H1 (cell line): Measurements from ENCODE around the gene RTTN. TPM values are rescaled to one million over a fixed set of nuclear protein-coding genes. Genes with fewer than 3 reads are reported as not detected.

Experiments
- CTCF ChIA-PET: fragments of 300-600 bp; sonication (Branson Sonifier 250); formaldehyde crosslinking; loops from one replicate; lab custom pipeline; 2021; ENCODE audit not compliant: partially characterized antibody; lab: Charles Lee
- POLR2A ChIA-PET: fragments of 300-600 bp; sonication (Branson Sonifier 250); formaldehyde crosslinking; loops from one replicate; lab custom pipeline; 2021; ENCODE audit warnings: inconsistent platforms; ENCODE audit not compliant: partially characterized antibody; lab: Charles Lee
- DNase-seq, 2 experiments: peaks; one replicate each; pipeline versions ENCODE4 v3.0.0 to v3.0.0-alpha.2; 2010 to 2022; ENCODE audit warnings: low spot score in 2 of 2, low read depth in 1 of 2, mixed read lengths in 1 of 2
- FAIRE-seq: peaks from 2 replicates; lab custom pipeline; 2011; peaks lifted over from hg19 to GRCh38; lab: Jason Lieb, UNC
- H2AFZ ChIP-seq: 2 replicates; pipeline ENCODE4 v1.8.1; 2012; ENCODE audit warnings: low read length, inconsistent platforms
- H2AK5ac ChIP-seq: 2 replicates; pipeline ENCODE4 v1.6.1; 2013; ENCODE audit warnings: low read depth, low read length
- H2BK120ac ChIP-seq: replicated peaks from 2 replicates; pipeline ENCODE3; 2013; ENCODE audit warnings: low read depth, low read length, inconsistent platforms
- H2BK12ac ChIP-seq: 2 replicates; pipeline ENCODE4 v1.6.1; 2013; ENCODE audit warnings: low read depth, low read length
- H2BK15ac ChIP-seq: 2 replicates; pipeline ENCODE4 v1.6.1; 2013; ENCODE audit warnings: low read length
- H2BK20ac ChIP-seq: 2 replicates; pipeline ENCODE4 v1.6.1; 2013; ENCODE audit warnings: low read length
- H2BK5ac ChIP-seq: 2 replicates; pipeline ENCODE4 v1.6.1; 2013; ENCODE audit warnings: low read depth, low read length
- H3K14ac ChIP-seq: 2 replicates; pipeline ENCODE4 v1.6.1; 2013; ENCODE audit warnings: inconsistent platforms; ENCODE audit not compliant: insufficient read length
- H3K18ac ChIP-seq: 2 replicates; pipeline ENCODE4 v1.6.1; 2013; ENCODE audit warnings: low read length; ENCODE audit errors: extremely low read depth
- H3K23ac ChIP-seq: 2 replicates; pipeline ENCODE4 v1.6.1; 2013; ENCODE audit warnings: inconsistent platforms; ENCODE audit not compliant: insufficient read length
- H3K23me2 ChIP-seq: 2 replicates; pipeline ENCODE4 v1.6.1; 2013; ENCODE audit warnings: low read depth, low read length
- H3K27ac ChIP-seq: 2 replicates; pipeline ENCODE4 v1.6.1; 2011; ENCODE audit warnings: low read depth, low read length, inconsistent platforms
- H3K27me3 ChIP-seq, 4 experiments: replicated peaks in 1 of 4; 1 replicate in 1 of 4; 2 replicates in 3 of 4; pipeline versions ENCODE4 v1.6.1 to v1.8.1; 2011 to 2013; ENCODE audit warnings: low read length in 3 of 4, mild to moderate bottlenecking in 3 of 4, inconsistent platforms in 2 of 4, mixed read lengths in 2 of 4, moderate library complexity in 1 of 4; ENCODE audit not compliant: control insufficient read depth in 3 of 4, insufficient read depth in 3 of 4; ENCODE audit errors: extremely low read depth in 1 of 4
- H3K36me3 ChIP-seq, 4 experiments: 2 replicates each; pipeline versions ENCODE4 v1.6.1 to v1.8.1; 2011 to 2013; ENCODE audit warnings: mild to moderate bottlenecking in 4 of 4, low read length in 3 of 4, moderate library complexity in 2 of 4, control low read depth in 1 of 4, inconsistent platforms in 1 of 4; ENCODE audit not compliant: insufficient read depth in 4 of 4, control insufficient read depth in 2 of 4
- H3K4ac ChIP-seq: replicated peaks from 2 replicates; pipeline ENCODE3; 2013; ENCODE audit warnings: low read length, low read depth, mixed read lengths, inconsistent platforms; ENCODE audit not compliant: insufficient read length
- H3K4me1 ChIP-seq, 4 experiments: replicated peaks in 1 of 4; 1 replicate in 1 of 4; 2 replicates in 3 of 4; pipeline versions ENCODE4 v1.6.1 to v1.8.1; 2011 to 2013; ENCODE audit warnings: low read length in 3 of 4, inconsistent platforms in 2 of 4, mixed read lengths in 1 of 4; ENCODE audit not compliant: insufficient read depth in 4 of 4, control insufficient read depth in 3 of 4
- H3K4me2 ChIP-seq, 2 experiments: 2 replicates each; pipeline versions ENCODE4 v1.6.1 to v1.8.1; 2011 to 2013; ENCODE audit warnings: low read depth in 2 of 2, low read length in 2 of 2, control low read depth in 1 of 2, inconsistent platforms in 1 of 2, mild to moderate bottlenecking in 1 of 2; ENCODE audit not compliant: insufficient read depth in 1 of 2
- H3K4me3 ChIP-seq, 4 experiments: fragments of 200-600, 300-600 bp in 1 of 4; sonication (generic), shearing (Covaris generic), sonication (Bioruptor Twin) in 1 of 4; 2 replicates each; pipeline versions ENCODE4 v1.5.1 to v1.8.1; 2011 to 2016; ENCODE audit warnings: low read length in 4 of 4, low read depth in 3 of 4, control low read depth in 2 of 4, inconsistent platforms in 2 of 4, mild to moderate bottlenecking in 2 of 4, mixed read lengths in 1 of 4, moderate library complexity in 1 of 4; ENCODE audit not compliant: insufficient read depth in 2 of 4; ENCODE audit errors: extremely low read depth in 1 of 4
- H3K56ac ChIP-seq: replicated peaks from 2 replicates; pipeline ENCODE3; 2013; ENCODE audit warnings: low read depth, mild to moderate bottlenecking, mixed read lengths, low read length, inconsistent platforms; ENCODE audit not compliant: insufficient read length
- H3K79me1 ChIP-seq: 2 replicates; pipeline ENCODE4 v1.6.1; 2013; ENCODE audit warnings: low read depth, low read length, control low read depth
- H3K79me2 ChIP-seq, 2 experiments: 2 replicates each; pipeline versions ENCODE4 v1.6.1 to v1.8.1; 2012 to 2013; ENCODE audit warnings: low read length in 2 of 2, mild to moderate bottlenecking in 2 of 2, inconsistent platforms in 1 of 2; ENCODE audit not compliant: insufficient read depth in 2 of 2, control insufficient read depth in 1 of 2
- H3K9ac ChIP-seq, 4 experiments: replicated peaks in 1 of 4; 1 replicate in 1 of 4; 2 replicates in 3 of 4; pipeline versions ENCODE4 v1.6.1 to v1.8.1; 2011 to 2013; ENCODE audit warnings: low read depth in 3 of 4, low read length in 3 of 4, control low read depth in 2 of 4, mild to moderate bottlenecking in 2 of 4, moderate library complexity in 2 of 4, inconsistent platforms in 1 of 4; ENCODE audit errors: extremely low read depth in 1 of 4
- H3K9me3 ChIP-seq, 2 experiments: 2 replicates each; pipeline versions ENCODE4 v1.6.1 to v1.8.1; 2012 to 2013; ENCODE audit warnings: mild to moderate bottlenecking in 2 of 2, moderate library complexity in 2 of 2, control low read depth in 1 of 2, inconsistent platforms in 1 of 2, low read depth in 1 of 2, low read length in 1 of 2, mixed read lengths in 1 of 2; ENCODE audit not compliant: insufficient read depth in 2 of 2
- H4K20me1 ChIP-seq, 2 experiments: replicated peaks in 1 of 2; 2 replicates each; pipeline versions ENCODE3 to v1.8.1; 2011 to 2013; ENCODE audit warnings: inconsistent platforms in 2 of 2, low read length in 2 of 2, mild to moderate bottlenecking in 1 of 2; ENCODE audit not compliant: insufficient read depth in 2 of 2, control insufficient read depth in 1 of 2
- H4K5ac ChIP-seq: 2 replicates; pipeline ENCODE4 v1.6.1; 2013; ENCODE audit warnings: low read length, low read depth, mixed read lengths, inconsistent platforms; ENCODE audit not compliant: insufficient read length
- H4K8ac ChIP-seq: 2 replicates; pipeline ENCODE4 v1.8.0; 2013; ENCODE audit warnings: mild to moderate bottlenecking, moderate library complexity, low read length, inconsistent platforms; ENCODE audit not compliant: insufficient read depth; ENCODE audit errors: extremely low read depth
- H4K91ac ChIP-seq: replicated peaks from 2 replicates; pipeline ENCODE3; 2013; ENCODE audit warnings: low read length, mixed read lengths, inconsistent platforms; ENCODE audit not compliant: insufficient read length
- CHD1 ChIP-seq: IDR thresholded peaks from 2 replicates; pipeline ENCODE4 v1.6.1; 2012; ENCODE audit warnings: low read depth, low read length, improper control_type of control experiment
- CTBP2 ChIP-seq: IDR thresholded peaks from 2 replicates; pipeline ENCODE4 v1.7.0; 2011; ENCODE audit warnings: borderline replicate concordance, mild to moderate bottlenecking, moderate library complexity, mixed read lengths, low read length; ENCODE audit not compliant: insufficient read depth, insufficient read length
- E2F6 ChIP-seq: IDR thresholded peaks from 2 replicates; pipeline ENCODE4 v1.6.1; 2012; ENCODE audit warnings: inconsistent platforms
- GABPA ChIP-seq: IDR thresholded peaks from 2 replicates; pipeline ENCODE4 v1.6.1; 2011; ENCODE audit warnings: mild to moderate bottlenecking, low read length, moderate library complexity, borderline replicate concordance; ENCODE audit not compliant: insufficient read depth
- POLR2A ChIP-seq, 2 experiments: IDR thresholded peaks; 1 replicate in 1 of 2; 2 replicates in 1 of 2; pipeline ENCODE4 v1.6.1; 2011; ENCODE audit warnings: low read depth in 2 of 2, low read length in 2 of 2, mild to moderate bottlenecking in 2 of 2; ENCODE audit errors: control extremely low read depth in 1 of 2
- POLR2AphosphoS5 ChIP-seq: IDR thresholded peaks from 2 replicates; pipeline ENCODE4 v1.6.1; 2011; ENCODE audit warnings: low read depth, low read length
- RNF2 ChIP-seq: fragments of 200-900, 300-1000 bp; sonication (generic); IDR thresholded peaks from 2 replicates; pipeline ENCODE4 v1.7.1; 2016; ENCODE audit warnings: borderline replicate concordance, low read depth, mild to moderate bottlenecking, antibody characterized with exemption, low read length; ENCODE audit not compliant: poor library complexity, severe bottlenecking; ENCODE audit errors: missing control alignments
- SP1 ChIP-seq: IDR thresholded peaks from 2 replicates; pipeline ENCODE4 v1.6.1; 2011; ENCODE audit warnings: low read depth, low read length
- TCF12 ChIP-seq: IDR thresholded peaks from 2 replicates; pipeline ENCODE4 v1.6.1; 2011; ENCODE audit warnings: low read depth, mild to moderate bottlenecking, low read length
- WGBS, 2 experiments: shearing (Covaris generic) in 1 of 2; methylation state at CpG; one replicate each; pipeline versions ENCODE4 v1.1.6 to v1.1.7; 2013 to 2015; ENCODE audit warnings: low lambda C conversion rate in 2 of 2, mixed read lengths in 2 of 2, inconsistent platforms in 1 of 2, low coverage in 1 of 2, missing lambda C conversion rate in 1 of 2; ENCODE audit not compliant: insufficient replicate concordance in 2 of 2, insufficient coverage in 1 of 2, insufficient read length in 1 of 2; ENCODE audit errors: extremely low coverage in 1 of 2, missing lambda C conversion rate in 1 of 2; 5-methylcytosine and 5-hydroxymethylcytosine counted together
- polyA plus RNA-seq, 7 experiments: library from polyadenylated mRNA; depleted of rRNA in 3 of 7; stranded (reverse) in 5 of 7; unstranded in 2 of 7; fragments of >200 nt in 5 of 7; fragments of 200-250 nt in 2 of 7; gene quantifications; 1 replicate in 5 of 7; 2 replicates in 1 of 7; 4 replicates in 1 of 7; pipeline versions ENCODE4 v1.2.1 to v1.2.3, GENCODE V29; 2011 to 2013; ENCODE audit warnings: missing spikeins in 2 of 7, mixed read lengths in 2 of 7
- total RNA-seq: library from RNA; stranded (reverse); fragmentation: NEBNext Ultra II Directional; extraction: Animal tissue kit (Norgen Biotek cat#: 25700); gene quantifications from 2 replicates; pipeline ENCODE4 v1.2.1, GENCODE V29; 2021

The RTTN gene
- total and polyA plus RNA-seq, 2 of the 8 experiments (the other 6 are each of a cell fraction or from before 2014, with no cell fraction given), result 9.1 to 21.4 TPM

GRCh38 chr18:70005580-70005979 is 199.9 kb downstream of the RTTN start:
- Histone ChIP-seq H4K5ac (no peak overlapping the region), H2AK5ac (no peak overlapping the region), H3K36me3 (no peaks in the 10 kb centered on the region; a peak in 2 of 8 replicates), H3K27me3 (no peaks in the 10 kb centered on the region), H4K91ac (no peak overlapping the region), H3K9ac (no peak overlapping the region), H3K79me2 (no peaks in the 10 kb centered on the region), H3K9me3 (no peaks in the 10 kb centered on the region), H2BK5ac (no peak overlapping the region), H2BK12ac (no peak overlapping the region), H3K27ac (no peak overlapping the region), H2BK120ac (no peak overlapping the region), H3K56ac (no peak overlapping the region), H4K20me1 (no peaks in the 10 kb centered on the region), H3K14ac (no peak overlapping the region), H3K18ac (no peak overlapping the region), H3K23ac (no peak overlapping the region), H3K79me1 (no peaks in the 10 kb centered on the region), H3K23me2 (no peaks in the 10 kb centered on the region), H3K4ac (no peak overlapping the region), H2BK20ac (no peak overlapping the region), H3K4me2 (no peak overlapping the region), H4K8ac (no peak overlapping the region), H3K4me3 (no peak overlapping the region), H2BK15ac (no peak overlapping the region), H3K4me1 (no peaks in the 10 kb centered on the region), H2AFZ (no peak overlapping the region)
- WGBS, 2 experiments, result 83% methylated on average over 3 of the region's 3 CpGs; no CpG with 5 or more reads in 1 of the 2 experiments
- ChIA-PET CTCF (interaction anchor here (0.6 kb wide), 1 partner anchor 166 kb away, joined by 4 read pairs; no protein-coding TSS in a partner anchor), POLR2A (interaction anchor here (0.6 kb wide), 1 partner anchor 37 kb away, joined by 3 read pairs; no protein-coding TSS in a partner anchor)
- FAIRE-seq (no peak), DNase-seq (no peak)
- TF ChIP-seq GABPA (no peak), POLR2A (IDR thresholded peaks at IDR 0.05; ENCODE audit: control extremely low read depth in 1 of 2, low read depth in 2 of 2, low read length in 2 of 2) (no peak), CTBP2 (no peak), E2F6 (no peak), RNF2 (no peak), TCF12 (no peak), POLR2AphosphoS5 (no peak), SP1 (no peak), CHD1 (no peak)
